Neural cell (in vitro differentiated cells): Measurements from ENCODE around the gene CYB5R2. TPM values are rescaled to one million over a fixed set of nuclear protein-coding genes. Genes with fewer than 3 reads are reported as not detected.

Experiments
- H2AFZ ChIP-seq: fragments of 200-600, 300-800 bp; sonication (generic), shearing (Covaris generic); 2 replicates; pipeline ENCODE4 v1.6.0; 2014; ENCODE audit warnings: low read depth, mild to moderate bottlenecking, antibody characterized with exemption, low read length, moderate library complexity
- H3F3A ChIP-seq: fragments of 200-600 bp; shearing (Covaris generic); 2 replicates; pipeline ENCODE4 v1.6.1; 2016; ENCODE audit warnings: mild to moderate bottlenecking, moderate library complexity, mixed read lengths, antibody characterized with exemption, low read length; ENCODE audit not compliant: insufficient read depth, poor library complexity, severe bottlenecking
- H3K27ac ChIP-seq: fragments of 200-600, 300-800 bp; sonication (generic), shearing (Covaris generic); 2 replicates; pipeline ENCODE4 v1.5.1; 2014; ENCODE audit warnings: mild to moderate bottlenecking, low read length, moderate library complexity
- H3K27me3 ChIP-seq: fragments of 300-800, 200-600 bp; sonication (generic), shearing (Covaris generic); 2 replicates; pipeline ENCODE4 v1.6.0; 2014; ENCODE audit warnings: mild to moderate bottlenecking, low read depth, low read length, moderate library complexity; ENCODE audit not compliant: insufficient read depth
- H3K36me3 ChIP-seq: fragments of 300-800, 200-600 bp; sonication (generic), shearing (Covaris generic); 2 replicates; pipeline ENCODE4 v1.5.1; 2014; ENCODE audit warnings: mild to moderate bottlenecking, antibody characterized with exemption, low read length, moderate library complexity; ENCODE audit not compliant: insufficient read depth
- H3K4me2 ChIP-seq: fragments of 300-800, 200-600 bp; sonication (generic), shearing (Covaris generic); 2 replicates; pipeline ENCODE4 v1.6.0; 2014; ENCODE audit warnings: mild to moderate bottlenecking, low read length
- H3K4me3 ChIP-seq: fragments of 300-800, 200-600 bp; sonication (generic), shearing (Covaris generic); 2 replicates; pipeline ENCODE4 v1.5.1; 2014; ENCODE audit warnings: mild to moderate bottlenecking, low read length, moderate library complexity
- H3K79me2 ChIP-seq: fragments of 200-600 bp; shearing (Covaris generic); replicated peaks from 2 replicates; pipeline ENCODE4 v1.6.0; 2014; ENCODE audit warnings: mild to moderate bottlenecking, low read length, moderate library complexity; ENCODE audit not compliant: insufficient read depth
- H3K9ac ChIP-seq: fragments of 300-800, 200-600 bp; sonication (generic), shearing (Covaris generic); 2 replicates; pipeline ENCODE4 v1.6.1; 2016; ENCODE audit warnings: mild to moderate bottlenecking, low read length, mixed read lengths
- H3K9me2 ChIP-seq: fragments of 200-600 bp; shearing (Covaris generic); 2 replicates; pipeline ENCODE4 v1.6.1; 2016; ENCODE audit warnings: mild to moderate bottlenecking, low read length, mixed read lengths; ENCODE audit not compliant: insufficient read depth
- H3K9me3 ChIP-seq: fragments of 200-600, 300-800 bp; sonication (generic), shearing (Covaris generic); 2 replicates; pipeline ENCODE4 v1.6.1; 2016; ENCODE audit warnings: mild to moderate bottlenecking, mixed run types, low read length, moderate library complexity, mixed read lengths
- H4K20me1 ChIP-seq: fragments of 200-600 bp; shearing (Covaris generic); 2 replicates; pipeline ENCODE4 v1.6.1; 2016; ENCODE audit warnings: mild to moderate bottlenecking, mixed run types; ENCODE audit not compliant: insufficient read depth
- CTCF ChIP-seq: fragments of 450-650 bp; IDR thresholded peaks from 2 replicates; pipeline ENCODE4 v1.5.1; 2014; ENCODE audit warnings: antibody characterized with exemption, mild to moderate bottlenecking, moderate library complexity; ENCODE audit not compliant: poor library complexity, severe bottlenecking
- EP300 ChIP-seq: fragments of 450-650 bp; conservative IDR thresholded peaks from 2 replicates; pipeline ENCODE4 v1.6.1; 2014; ENCODE audit warnings: antibody characterized with exemption, mild to moderate bottlenecking, moderate library complexity; ENCODE audit not compliant: poor library complexity, severe bottlenecking
- EZH2 ChIP-seq: fragments of 200-600, 300-800 bp; shearing (Covaris generic), sonication (generic); IDR thresholded peaks from 2 replicates; pipeline ENCODE4 v1.6.1; 2014; ENCODE audit warnings: antibody characterized with exemption, low read length, borderline replicate concordance, mild to moderate bottlenecking; ENCODE audit not compliant: insufficient read depth, poor library complexity, severe bottlenecking
- MXI1 ChIP-seq: fragments of 450-650 bp; conservative IDR thresholded peaks from 2 replicates; pipeline ENCODE4 v1.6.1; 2014; ENCODE audit warnings: antibody characterized with exemption, mild to moderate bottlenecking; ENCODE audit not compliant: poor library complexity, severe bottlenecking
- POLR2AphosphoS5 ChIP-seq: IDR thresholded peaks from 2 replicates; pipeline ENCODE4 v1.6.1; 2012
- RAD21 ChIP-seq: fragments of 450-650 bp; conservative IDR thresholded peaks from 2 replicates; pipeline ENCODE4 v1.6.1; 2014; ENCODE audit warnings: antibody characterized with exemption, mild to moderate bottlenecking, moderate library complexity
- REST ChIP-seq: IDR thresholded peaks from 2 replicates; pipeline ENCODE4 v1.6.1; 2012; ENCODE audit warnings: borderline replicate concordance
- SMC3 ChIP-seq: fragments of 450-650 bp; conservative IDR thresholded peaks from 2 replicates; pipeline ENCODE4 v1.6.1; 2014; ENCODE audit warnings: antibody characterized with exemption, mild to moderate bottlenecking, moderate library complexity; ENCODE audit not compliant: poor library complexity
- TAF1 ChIP-seq: IDR thresholded peaks from 2 replicates; pipeline ENCODE4 v1.6.1; 2012; ENCODE audit warnings: low read depth
- polyA plus RNA-seq: library from polyadenylated mRNA; depleted of rRNA; stranded (reverse); fragments of >200 nt; gene quantifications from 2 replicates; pipeline ENCODE4 v1.2.3, GENCODE V29; 2014

CYB5R2 gene
- polyA plus RNA-seq, 1 donor from 2014 or later, result not detected

DNA sequence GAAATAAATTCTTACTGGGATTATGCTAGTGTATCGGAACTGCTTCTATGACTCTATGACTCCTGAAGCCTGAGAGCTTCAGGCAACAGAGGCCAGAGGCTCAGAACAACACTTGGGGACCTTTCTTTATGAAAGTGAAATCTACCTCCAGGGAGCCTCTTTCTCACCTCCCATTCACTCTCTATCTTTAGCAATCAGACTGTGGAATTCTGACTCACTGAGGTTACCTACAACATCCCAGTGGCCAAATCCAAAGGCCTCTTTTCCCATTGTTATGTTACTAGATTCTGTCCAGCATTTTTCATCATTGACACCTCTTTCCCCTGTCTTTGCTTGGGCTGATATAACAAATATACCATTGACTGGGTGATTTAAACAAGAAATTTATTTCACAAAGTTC, 14.1 kb upstream of the CYB5R2 start:
- H3K4me2 ChIP-seq, result no peak overlapping the region
- H3K9me3 ChIP-seq, result no peaks in the 10 kb centered on the region
- H3K9me2 ChIP-seq, result no peaks in the 10 kb centered on the region
- no peaks in the 10 kb centered on the region for H4K20me1 ChIP-seq
- no peaks in the 10 kb centered on the region for H3K79me2 ChIP-seq
- H3F3A ChIP-seq, result no peaks in the 10 kb centered on the region
- H3K27me3 ChIP-seq, result no peaks in the 10 kb centered on the region
- no peaks in the 10 kb centered on the region for H3K36me3 ChIP-seq
- TF ChIP-seq POLR2AphosphoS5 (no peak), SMC3 (no peak), CTCF (no peak), REST (no peak), TAF1 (no peak), EP300 (no peak), EZH2 (no peak), MXI1 (no peak), RAD21 (no peak)
- H2AFZ ChIP-seq, result no peak overlapping the region
- no peak overlapping the region for H3K27ac ChIP-seq
- H3K4me3 ChIP-seq, result no peak overlapping the region
- H3K9ac ChIP-seq, result no peak overlapping the region

DNA sequence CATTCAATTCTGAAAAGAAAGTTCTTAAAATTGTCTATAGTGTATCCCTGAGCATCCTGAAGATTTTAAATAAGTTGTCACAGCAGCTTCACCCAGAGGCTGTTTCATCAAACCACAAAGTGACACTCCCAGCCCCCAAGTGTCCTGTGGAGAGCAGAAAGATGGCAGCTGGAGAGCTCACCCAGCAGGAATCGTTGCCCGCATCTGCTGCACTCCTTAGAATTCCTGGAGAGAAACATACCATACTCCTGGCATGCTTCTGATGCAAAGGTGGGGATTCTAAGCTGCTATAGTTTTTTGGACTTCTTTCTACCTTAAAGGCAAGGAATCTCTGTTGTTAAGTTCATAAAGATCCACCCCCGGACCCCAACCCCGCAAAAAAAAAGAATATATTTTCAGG, 13.5 kb upstream of the CYB5R2 start:
- no peaks in the 10 kb centered on the region for H3K79me2 ChIP-seq
- no peaks in the 10 kb centered on the region for H3F3A ChIP-seq
- H4K20me1 ChIP-seq, result no peaks in the 10 kb centered on the region
- no peak overlapping the region for H3K4me2 ChIP-seq
- H3K36me3 ChIP-seq, result no peaks in the 10 kb centered on the region
- H3K9ac ChIP-seq, result no peak overlapping the region
- H3K27me3 ChIP-seq, result no peaks in the 10 kb centered on the region
- no peaks in the 10 kb centered on the region for H3K9me3 ChIP-seq
- no peak overlapping the region for H3K27ac ChIP-seq
- TF ChIP-seq MXI1 (no peak), EZH2 (no peak), CTCF (no peak), RAD21 (no peak), TAF1 (no peak), REST (no peak), EP300 (no peak), SMC3 (no peak), POLR2AphosphoS5 (no peak)
- H3K4me3 ChIP-seq, result no peak overlapping the region
- no peak overlapping the region for H2AFZ ChIP-seq
- H3K9me2 ChIP-seq, result no peaks in the 10 kb centered on the region
